GM23338 (cell line): Measurements from ENCODE around the gene ALOX15B. TPM values are rescaled to one million over a fixed set of nuclear protein-coding genes. Genes with fewer than 3 reads are reported as not detected.
A peak's percentile ranks its signal among the peaks of the same experiment; 100 is the strongest.

Source experiments
- ATAC-seq: fragments of 200-7000 bp; cut with Tn5 transposase; 3 replicates; pipeline ENCODE4 v1.9.1; 2020
- DNase-seq: peaks from one replicate; pipeline ENCODE4 v3.0.0-alpha.2; 2015; ENCODE audit warnings: low spot score
- H2AFZ ChIP-seq: fragments of 200-600 bp; sonication (generic); 2 replicates; pipeline ENCODE4 v1.8.0; 2016; ENCODE audit warnings: antibody characterized with exemption, mild to moderate bottlenecking, moderate library complexity
- H3F3A ChIP-seq: fragments of 200-600 bp; sonication (generic); replicated peaks from 2 replicates; pipeline ENCODE4 v1.8.0; 2017; ENCODE audit warnings: antibody characterized with exemption, mixed run types, low read depth
- H3K27ac ChIP-seq: fragments of 200-600 bp; sonication (generic); 2 replicates; pipeline ENCODE4 v1.6.1; 2016; ENCODE audit warnings: low read depth
- H3K27me3 ChIP-seq: fragments of 200-600 bp; sonication (generic); 2 replicates; pipeline ENCODE4 v1.8.0; 2016; ENCODE audit warnings: mild to moderate bottlenecking, mixed run types, moderate library complexity; ENCODE audit not compliant: insufficient read depth
- H3K36me3 ChIP-seq: fragments of 200-600 bp; sonication (generic); 2 replicates; pipeline ENCODE4 v1.8.0; 2016; ENCODE audit warnings: mild to moderate bottlenecking; ENCODE audit not compliant: insufficient read depth
- H3K4me1 ChIP-seq: fragments of 200-600 bp; sonication (generic); 2 replicates; pipeline ENCODE4 v1.8.0; 2016; ENCODE audit warnings: mild to moderate bottlenecking, moderate library complexity; ENCODE audit not compliant: insufficient read depth
- H3K4me2 ChIP-seq: fragments of 200-600 bp; sonication (generic); 2 replicates; pipeline ENCODE4 v1.7.1; 2017; ENCODE audit warnings: mixed run types
- H3K4me3 ChIP-seq: fragments of 200-600 bp; sonication (generic); 2 replicates; pipeline ENCODE4 v1.6.1; 2016; ENCODE audit warnings: mixed run types
- H3K79me2 ChIP-seq: fragments of 200-600 bp; sonication (generic); replicated peaks from 2 replicates; pipeline ENCODE4 v1.8.0; 2017; ENCODE audit warnings: mild to moderate bottlenecking; ENCODE audit not compliant: insufficient read depth
- H3K9me2 ChIP-seq: fragments of 200-600 bp; sonication (generic); 2 replicates; pipeline ENCODE4 v1.8.0; 2017; ENCODE audit not compliant: insufficient read depth
- H4K20me1 ChIP-seq: fragments of 200-600 bp; sonication (generic); replicated peaks from 2 replicates; pipeline ENCODE4 v1.8.0; 2017; ENCODE audit warnings: mild to moderate bottlenecking; ENCODE audit not compliant: insufficient read depth
- H3K27ac Mint-ChIP-seq: 2 replicates; pipeline ENCODE4 v1.8.0; 2020; ENCODE audit warnings: inconsistent platforms, mild to moderate bottlenecking, moderate library complexity, mixed read lengths
- H3K27me3 Mint-ChIP-seq: 3 replicates; pipeline ENCODE4 v1.8.0; 2022; ENCODE audit warnings: low read depth, mild to moderate bottlenecking, moderate library complexity, mixed read lengths, inconsistent platforms; ENCODE audit not compliant: insufficient read depth, poor library complexity
- H3K36me3 Mint-ChIP-seq: 3 replicates; pipeline ENCODE4 v1.8.0; 2021; ENCODE audit warnings: low read depth, mild to moderate bottlenecking, inconsistent platforms, moderate library complexity, mixed read lengths
- H3K4me1 Mint-ChIP-seq: 3 replicates; pipeline ENCODE4 v1.8.0; 2020; ENCODE audit warnings: mild to moderate bottlenecking, inconsistent platforms, mixed read lengths
- H3K4me3 Mint-ChIP-seq: 3 replicates; pipeline ENCODE4 v1.8.0; 2021; ENCODE audit warnings: moderate library complexity, mild to moderate bottlenecking, inconsistent platforms, mixed read lengths
- H3K9me3 Mint-ChIP-seq: 3 replicates; pipeline ENCODE4 v1.8.0; 2020; ENCODE audit warnings: moderate library complexity, mild to moderate bottlenecking, inconsistent platforms, mixed read lengths
- CREB1 ChIP-seq: fragments of 250-450 bp; sonication (Bioruptor Pico); IDR thresholded peaks from 2 replicates; pipeline ENCODE4 v1.5.0; 2020; ENCODE audit warnings: low read depth, mild to moderate bottlenecking, moderate library complexity
- EZH2 ChIP-seq: fragments of 200-600 bp; sonication (generic); IDR thresholded peaks from one replicate; pipeline ENCODE4 v1.8.0; 2017; ENCODE audit warnings: antibody characterized with exemption, mild to moderate bottlenecking, low read depth; ENCODE audit not compliant: unreplicated experiment
- EZH2phosphoT487 ChIP-seq: fragments of 200-600 bp; sonication (generic); IDR thresholded peaks from one replicate; pipeline ENCODE4 v1.8.1; 2018; ENCODE audit warnings: antibody characterized with exemption; ENCODE audit not compliant: unreplicated experiment
- JUNB ChIP-seq: IDR thresholded peaks from one replicate; pipeline ENCODE4 v1.6.1; 2016; ENCODE audit warnings: antibody characterized with exemption; ENCODE audit not compliant: unreplicated experiment
- NANOG ChIP-seq: IDR thresholded peaks from 2 replicates; pipeline ENCODE4 v1.6.1; 2016; ENCODE audit warnings: antibody characterized with exemption, borderline replicate concordance
- POLR2AphosphoS5 ChIP-seq: IDR thresholded peaks from 2 replicates; pipeline ENCODE4 v1.6.1; 2016; ENCODE audit warnings: antibody characterized with exemption, low read depth
- STAT1 ChIP-seq: IDR thresholded peaks from one replicate; pipeline ENCODE4 v1.6.1; 2016; ENCODE audit warnings: antibody characterized with exemption; ENCODE audit not compliant: unreplicated experiment
- ZNF114 ChIP-seq: fragments of 250-450 bp; sonication (Bioruptor Pico); IDR thresholded peaks from 2 replicates; pipeline ENCODE4 v1.5.0; 2020; ENCODE audit warnings: mild to moderate bottlenecking, moderate library complexity
- ZNF331 ChIP-seq: fragments of 250-450 bp; sonication (Bioruptor Pico); IDR thresholded peaks from 2 replicates; pipeline ENCODE4 v1.5.0; 2020; ENCODE audit warnings: low read depth, mild to moderate bottlenecking, moderate library complexity
- polyA plus RNA-seq: library from polyadenylated mRNA; unstranded; fragments of >200 nt; fragmentation: Nextera tagmentation; extraction: Ambion mirVana; gene quantifications from 2 replicates; pipeline ENCODE4 v1.2.1, GENCODE V29; 2016
- total RNA-seq: library from RNA; depleted of rRNA; stranded (reverse); fragments of >200 nt; shearing (Covaris generic); gene quantifications from 2 replicates; pipeline ENCODE4 v1.2.3, GENCODE V29; 2014
- TF ChIP-seq, protein P1 (sequence below): IDR thresholded peaks from 2 replicates; pipeline ENCODE4 v1.6.1; 2016; ENCODE audit warnings: antibody characterized with exemption
- TF ChIP-seq, protein P2 (sequence below): IDR thresholded peaks from one replicate; pipeline ENCODE4 v1.6.1; 2018; ENCODE audit warnings: antibody characterized with exemption; ENCODE audit not compliant: unreplicated experiment
- TF ChIP-seq, protein P3 (sequence below), 2 experiments: fragments of 200-600 bp in 1 of 2; sonication (generic) in 1 of 2; conservative IDR thresholded peaks; 2 replicates each; pipeline versions ENCODE4 v1.5.1 to v1.6.1; 2016 to 2017; ENCODE audit warnings: antibody characterized with exemption in 2 of 2, low read depth in 2 of 2, mild to moderate bottlenecking in 2 of 2, moderate library complexity in 1 of 2
- TF ChIP-seq, protein P4 (sequence below): fragments of 250-450 bp; sonication (Bioruptor Pico); IDR thresholded peaks from 2 replicates; pipeline ENCODE4 v1.5.0; 2020; ENCODE audit warnings: mild to moderate bottlenecking, moderate library complexity

Gene ALOX15B
- total and polyA plus RNA-seq, 2 experiments from 2014 or later, result 0.42 to 0.45 TPM

DNA sequence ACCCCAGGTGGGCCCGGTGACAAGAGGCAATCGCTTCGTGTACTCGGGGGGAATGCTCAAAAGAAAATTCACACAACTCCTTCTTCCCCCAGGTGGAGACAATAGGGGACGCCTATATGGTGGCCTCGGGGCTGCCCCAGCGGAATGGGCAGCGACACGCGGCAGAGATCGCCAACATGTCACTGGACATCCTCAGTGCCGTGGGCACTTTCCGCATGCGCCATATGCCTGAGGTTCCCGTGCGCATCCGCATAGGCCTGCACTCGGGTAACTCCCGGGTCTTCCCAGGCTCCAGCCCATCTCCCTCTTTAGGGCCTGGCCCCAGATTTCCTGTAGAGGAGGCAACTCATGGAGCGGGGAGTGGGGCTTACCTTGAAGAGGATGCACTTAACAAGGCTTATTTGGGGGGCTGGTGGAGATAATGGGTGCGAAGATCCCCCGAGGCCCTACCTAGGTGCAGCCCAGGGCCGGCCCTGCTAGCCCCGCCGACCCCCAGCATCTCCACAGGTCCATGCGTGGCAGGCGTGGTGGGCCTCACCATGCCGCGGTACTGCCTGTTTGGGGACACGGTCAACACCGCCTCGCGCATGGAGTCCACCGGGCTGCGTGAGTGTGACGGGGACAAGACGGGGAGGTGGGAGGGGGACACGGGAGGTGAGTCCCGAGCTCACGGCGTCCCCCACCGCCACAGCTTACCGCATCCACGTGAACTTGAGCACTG lies 23.5 kb upstream of the ALOX15B start:
- peak; percentile 13 for ATAC-seq
- peaks cover 5% of the 10 kb centered on the region; the same call in 1 of the 3 replicates for H3K4me1 Mint-ChIP-seq
- Histone ChIP-seq H3K4me2 (peak overlapping the region; percentile 97), H3K27ac (no peak overlapping the region), H3K9me2 (no peaks in the 10 kb centered on the region), H3K4me1 (no peaks in the 10 kb centered on the region), H2AFZ (peak overlapping the region; percentile 100), H3K36me3 (no peaks in the 10 kb centered on the region), H3K4me3 (peak overlapping the region; percentile 80), H3K79me2 (no peaks in the 10 kb centered on the region), H3K27me3 (peaks cover 41% of the 10 kb centered on the region), H4K20me1 (no peaks in the 10 kb centered on the region), H3F3A (no peaks in the 10 kb centered on the region)
- H3K4me3 Mint-ChIP-seq, result peak overlapping the region; percentile 80
- no peaks in the 10 kb centered on the region for H3K9me3 Mint-ChIP-seq
- TF ChIP-seq, protein P1, sequence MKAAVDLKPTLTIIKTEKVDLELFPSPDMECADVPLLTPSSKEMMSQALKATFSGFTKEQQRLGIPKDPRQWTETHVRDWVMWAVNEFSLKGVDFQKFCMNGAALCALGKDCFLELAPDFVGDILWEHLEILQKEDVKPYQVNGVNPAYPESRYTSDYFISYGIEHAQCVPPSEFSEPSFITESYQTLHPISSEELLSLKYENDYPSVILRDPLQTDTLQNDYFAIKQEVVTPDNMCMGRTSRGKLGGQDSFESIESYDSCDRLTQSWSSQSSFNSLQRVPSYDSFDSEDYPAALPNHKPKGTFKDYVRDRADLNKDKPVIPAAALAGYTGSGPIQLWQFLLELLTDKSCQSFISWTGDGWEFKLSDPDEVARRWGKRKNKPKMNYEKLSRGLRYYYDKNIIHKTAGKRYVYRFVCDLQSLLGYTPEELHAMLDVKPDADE, result no peak
- TF ChIP-seq STAT1 (no peak), EZH2 (no peak), ZNF114 (CRISPR knock-in tag) (no peak), NANOG (no peak), CREB1 (CRISPR knock-in tag) (no peak), ZNF331 (CRISPR knock-in tag) (no peak), JUNB (no peak), POLR2AphosphoS5 (no peak), EZH2phosphoT487 (no peak)
- TF ChIP-seq, protein P2, sequence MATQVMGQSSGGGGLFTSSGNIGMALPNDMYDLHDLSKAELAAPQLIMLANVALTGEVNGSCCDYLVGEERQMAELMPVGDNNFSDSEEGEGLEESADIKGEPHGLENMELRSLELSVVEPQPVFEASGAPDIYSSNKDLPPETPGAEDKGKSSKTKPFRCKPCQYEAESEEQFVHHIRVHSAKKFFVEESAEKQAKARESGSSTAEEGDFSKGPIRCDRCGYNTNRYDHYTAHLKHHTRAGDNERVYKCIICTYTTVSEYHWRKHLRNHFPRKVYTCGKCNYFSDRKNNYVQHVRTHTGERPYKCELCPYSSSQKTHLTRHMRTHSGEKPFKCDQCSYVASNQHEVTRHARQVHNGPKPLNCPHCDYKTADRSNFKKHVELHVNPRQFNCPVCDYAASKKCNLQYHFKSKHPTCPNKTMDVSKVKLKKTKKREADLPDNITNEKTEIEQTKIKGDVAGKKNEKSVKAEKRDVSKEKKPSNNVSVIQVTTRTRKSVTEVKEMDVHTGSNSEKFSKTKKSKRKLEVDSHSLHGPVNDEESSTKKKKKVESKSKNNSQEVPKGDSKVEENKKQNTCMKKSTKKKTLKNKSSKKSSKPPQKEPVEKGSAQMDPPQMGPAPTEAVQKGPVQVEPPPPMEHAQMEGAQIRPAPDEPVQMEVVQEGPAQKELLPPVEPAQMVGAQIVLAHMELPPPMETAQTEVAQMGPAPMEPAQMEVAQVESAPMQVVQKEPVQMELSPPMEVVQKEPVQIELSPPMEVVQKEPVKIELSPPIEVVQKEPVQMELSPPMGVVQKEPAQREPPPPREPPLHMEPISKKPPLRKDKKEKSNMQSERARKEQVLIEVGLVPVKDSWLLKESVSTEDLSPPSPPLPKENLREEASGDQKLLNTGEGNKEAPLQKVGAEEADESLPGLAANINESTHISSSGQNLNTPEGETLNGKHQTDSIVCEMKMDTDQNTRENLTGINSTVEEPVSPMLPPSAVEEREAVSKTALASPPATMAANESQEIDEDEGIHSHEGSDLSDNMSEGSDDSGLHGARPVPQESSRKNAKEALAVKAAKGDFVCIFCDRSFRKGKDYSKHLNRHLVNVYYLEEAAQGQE, result no peak
- TF ChIP-seq, protein P3, sequence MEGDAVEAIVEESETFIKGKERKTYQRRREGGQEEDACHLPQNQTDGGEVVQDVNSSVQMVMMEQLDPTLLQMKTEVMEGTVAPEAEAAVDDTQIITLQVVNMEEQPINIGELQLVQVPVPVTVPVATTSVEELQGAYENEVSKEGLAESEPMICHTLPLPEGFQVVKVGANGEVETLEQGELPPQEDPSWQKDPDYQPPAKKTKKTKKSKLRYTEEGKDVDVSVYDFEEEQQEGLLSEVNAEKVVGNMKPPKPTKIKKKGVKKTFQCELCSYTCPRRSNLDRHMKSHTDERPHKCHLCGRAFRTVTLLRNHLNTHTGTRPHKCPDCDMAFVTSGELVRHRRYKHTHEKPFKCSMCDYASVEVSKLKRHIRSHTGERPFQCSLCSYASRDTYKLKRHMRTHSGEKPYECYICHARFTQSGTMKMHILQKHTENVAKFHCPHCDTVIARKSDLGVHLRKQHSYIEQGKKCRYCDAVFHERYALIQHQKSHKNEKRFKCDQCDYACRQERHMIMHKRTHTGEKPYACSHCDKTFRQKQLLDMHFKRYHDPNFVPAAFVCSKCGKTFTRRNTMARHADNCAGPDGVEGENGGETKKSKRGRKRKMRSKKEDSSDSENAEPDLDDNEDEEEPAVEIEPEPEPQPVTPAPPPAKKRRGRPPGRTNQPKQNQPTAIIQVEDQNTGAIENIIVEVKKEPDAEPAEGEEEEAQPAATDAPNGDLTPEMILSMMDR (conservative IDR thresholded peaks at IDR 0.05; ENCODE audit: low read depth in 2 of 2), result no peak
- TF ChIP-seq, protein P4, sequence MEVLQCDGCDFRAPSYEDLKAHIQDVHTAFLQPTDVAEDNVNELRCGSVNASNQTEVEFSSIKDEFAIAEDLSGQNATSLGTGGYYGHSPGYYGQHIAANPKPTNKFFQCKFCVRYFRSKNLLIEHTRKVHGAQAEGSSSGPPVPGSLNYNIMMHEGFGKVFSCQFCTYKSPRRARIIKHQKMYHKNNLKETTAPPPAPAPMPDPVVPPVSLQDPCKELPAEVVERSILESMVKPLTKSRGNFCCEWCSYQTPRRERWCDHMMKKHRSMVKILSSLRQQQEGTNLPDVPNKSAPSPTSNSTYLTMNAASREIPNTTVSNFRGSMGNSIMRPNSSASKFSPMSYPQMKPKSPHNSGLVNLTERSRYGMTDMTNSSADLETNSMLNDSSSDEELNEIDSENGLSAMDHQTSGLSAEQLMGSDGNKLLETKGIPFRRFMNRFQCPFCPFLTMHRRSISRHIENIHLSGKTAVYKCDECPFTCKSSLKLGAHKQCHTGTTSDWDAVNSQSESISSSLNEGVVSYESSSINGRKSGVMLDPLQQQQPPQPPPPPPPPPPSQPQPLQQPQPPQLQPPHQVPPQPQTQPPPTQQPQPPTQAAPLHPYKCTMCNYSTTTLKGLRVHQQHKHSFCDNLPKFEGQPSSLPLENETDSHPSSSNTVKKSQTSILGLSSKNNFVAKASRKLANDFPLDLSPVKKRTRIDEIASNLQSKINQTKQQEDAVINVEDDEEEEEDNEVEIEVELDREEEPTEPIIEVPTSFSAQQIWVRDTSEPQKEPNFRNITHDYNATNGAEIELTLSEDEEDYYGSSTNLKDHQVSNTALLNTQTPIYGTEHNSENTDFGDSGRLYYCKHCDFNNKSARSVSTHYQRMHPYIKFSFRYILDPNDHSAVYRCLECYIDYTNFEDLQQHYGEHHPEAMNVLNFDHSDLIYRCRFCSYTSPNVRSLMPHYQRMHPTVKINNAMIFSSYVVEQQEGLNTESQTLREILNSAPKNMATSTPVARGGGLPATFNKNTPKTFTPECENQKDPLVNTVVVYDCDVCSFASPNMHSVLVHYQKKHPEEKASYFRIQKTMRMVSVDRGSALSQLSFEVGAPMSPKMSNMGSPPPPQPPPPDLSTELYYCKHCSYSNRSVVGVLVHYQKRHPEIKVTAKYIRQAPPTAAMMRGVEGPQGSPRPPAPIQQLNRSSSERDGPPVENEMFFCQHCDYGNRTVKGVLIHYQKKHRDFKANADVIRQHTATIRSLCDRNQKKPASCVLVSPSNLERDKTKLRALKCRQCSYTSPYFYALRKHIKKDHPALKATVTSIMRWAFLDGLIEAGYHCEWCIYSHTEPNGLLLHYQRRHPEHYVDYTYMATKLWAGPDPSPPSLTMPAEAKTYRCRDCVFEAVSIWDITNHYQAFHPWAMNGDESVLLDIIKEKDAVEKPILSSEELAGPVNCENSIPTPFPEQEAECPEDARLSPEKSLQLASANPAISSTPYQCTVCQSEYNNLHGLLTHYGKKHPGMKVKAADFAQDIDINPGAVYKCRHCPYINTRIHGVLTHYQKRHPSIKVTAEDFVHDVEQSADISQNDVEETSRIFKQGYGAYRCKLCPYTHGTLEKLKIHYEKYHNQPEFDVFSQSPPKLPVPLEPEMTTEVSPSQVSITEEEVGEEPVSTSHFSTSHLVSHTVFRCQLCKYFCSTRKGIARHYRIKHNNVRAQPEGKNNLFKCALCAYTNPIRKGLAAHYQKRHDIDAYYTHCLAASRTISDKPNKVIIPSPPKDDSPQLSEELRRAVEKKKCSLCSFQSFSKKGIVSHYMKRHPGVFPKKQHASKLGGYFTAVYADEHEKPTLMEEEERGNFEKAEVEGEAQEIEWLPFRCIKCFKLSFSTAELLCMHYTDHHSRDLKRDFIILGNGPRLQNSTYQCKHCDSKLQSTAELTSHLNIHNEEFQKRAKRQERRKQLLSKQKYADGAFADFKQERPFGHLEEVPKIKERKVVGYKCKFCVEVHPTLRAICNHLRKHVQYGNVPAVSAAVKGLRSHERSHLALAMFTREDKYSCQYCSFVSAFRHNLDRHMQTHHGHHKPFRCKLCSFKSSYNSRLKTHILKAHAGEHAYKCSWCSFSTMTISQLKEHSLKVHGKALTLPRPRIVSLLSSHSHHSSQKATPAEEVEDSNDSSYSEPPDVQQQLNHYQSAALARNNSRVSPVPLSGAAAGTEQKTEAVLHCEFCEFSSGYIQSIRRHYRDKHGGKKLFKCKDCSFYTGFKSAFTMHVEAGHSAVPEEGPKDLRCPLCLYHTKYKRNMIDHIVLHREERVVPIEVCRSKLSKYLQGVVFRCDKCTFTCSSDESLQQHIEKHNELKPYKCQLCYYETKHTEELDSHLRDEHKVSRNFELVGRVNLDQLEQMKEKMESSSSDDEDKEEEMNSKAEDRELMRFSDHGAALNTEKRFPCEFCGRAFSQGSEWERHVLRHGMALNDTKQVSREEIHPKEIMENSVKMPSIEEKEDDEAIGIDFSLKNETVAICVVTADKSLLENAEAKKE, result no peak
- no peak overlapping the region for H3K27ac Mint-ChIP-seq
- peak; percentile 17 for DNase-seq
- H3K27me3 Mint-ChIP-seq, result peaks cover 25% of the 10 kb centered on the region
- no peaks in the 10 kb centered on the region for H3K36me3 Mint-ChIP-seq
